Smooth muscle cell of the brain vasculature (primary cell): ENCODE results near the gene DEPP1.

Experiments used
- DNase-seq: peaks from one replicate; pipeline ENCODE4 v3.0.0-alpha.2; 2012; ENCODE audit warnings: low read depth, low spot score

Gene DEPP1

DNA sequence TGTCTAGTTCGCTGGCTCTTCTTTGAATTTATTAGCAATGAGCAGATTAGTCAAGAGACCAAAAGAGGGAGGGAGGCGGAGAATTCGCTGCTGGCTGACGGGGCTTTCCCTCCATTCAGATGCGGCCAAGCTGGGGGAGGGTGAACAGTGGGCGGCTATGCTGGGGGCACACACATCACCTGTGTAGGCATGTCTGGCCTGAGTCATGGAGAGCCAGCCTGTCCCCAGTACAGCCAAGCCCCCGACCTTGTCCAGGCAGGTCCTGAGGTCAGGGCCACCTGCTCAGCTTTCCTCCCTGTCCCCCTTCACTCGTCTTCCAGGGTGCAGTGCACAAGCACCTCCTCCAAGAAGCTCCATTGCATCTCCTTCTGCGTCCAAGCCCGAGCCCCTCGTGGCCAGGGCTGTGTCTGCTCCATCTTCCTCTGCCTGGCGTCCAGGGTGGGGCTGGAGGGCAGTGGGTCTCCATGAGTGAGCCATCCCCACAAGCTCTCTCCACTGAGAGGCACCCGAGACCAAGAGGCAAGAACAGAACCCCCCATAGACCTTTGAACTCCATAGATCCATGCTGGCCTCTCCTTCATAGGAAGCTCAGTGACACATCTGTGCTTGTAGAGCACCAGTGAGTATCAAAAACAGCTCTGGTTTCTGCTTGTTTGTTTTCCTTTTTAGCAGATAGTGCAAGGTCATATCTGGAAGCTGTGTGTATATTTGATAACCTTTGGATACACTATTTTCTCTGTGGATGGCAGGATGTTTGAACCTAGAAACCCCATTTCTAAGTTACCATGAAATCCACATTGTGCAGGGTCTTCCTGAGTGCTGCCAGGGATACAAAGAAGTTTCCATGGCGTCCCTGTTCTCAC, 1.9 kb upstream of the DEPP1 start:
- DNase-seq: no peak

DNA sequence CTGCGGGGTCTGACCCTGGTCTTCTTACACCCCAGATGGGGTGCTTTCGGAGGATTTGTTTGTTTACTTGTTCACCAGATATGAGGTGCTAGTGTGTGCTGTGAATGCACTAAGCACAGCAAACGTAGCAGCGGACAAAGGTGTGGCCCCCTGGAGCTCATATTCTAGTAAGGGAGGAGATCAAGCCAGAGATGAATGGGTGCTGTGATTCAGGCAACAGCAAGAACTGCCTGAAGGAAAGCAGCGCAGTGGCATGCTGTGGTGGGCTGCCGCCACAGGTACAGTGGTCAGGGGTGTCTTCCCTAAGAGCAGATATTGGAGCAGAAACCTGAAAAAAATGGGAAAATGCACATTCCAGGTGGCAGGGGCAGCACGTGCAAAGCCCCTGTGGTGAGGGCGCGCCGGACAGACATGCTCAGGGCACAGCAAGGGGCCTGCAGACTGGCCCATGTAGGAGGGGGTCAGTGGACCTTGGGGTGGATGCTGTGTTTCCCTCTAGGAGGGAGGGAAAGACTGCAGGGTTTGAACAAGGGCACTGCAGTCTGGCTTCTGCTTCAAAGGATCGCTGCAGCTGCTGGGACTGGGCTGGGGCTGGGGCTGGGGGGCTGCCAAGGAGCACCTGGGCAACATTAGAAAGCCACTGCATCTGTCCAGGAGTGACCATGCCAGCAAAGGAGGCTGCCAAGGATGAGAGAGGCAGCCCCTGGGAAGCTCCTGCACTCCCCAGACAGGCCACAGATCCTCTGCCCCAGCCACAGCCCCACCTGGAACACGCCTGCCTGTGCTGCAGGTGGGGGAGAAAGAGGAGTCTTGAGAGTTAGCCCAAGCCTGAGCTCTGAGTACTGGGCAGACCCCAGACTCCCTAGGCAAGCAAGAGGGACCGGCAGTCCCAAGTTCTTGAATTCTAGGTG, 927 bp upstream of the DEPP1 start:
- DNase-seq: no peak

DNA sequence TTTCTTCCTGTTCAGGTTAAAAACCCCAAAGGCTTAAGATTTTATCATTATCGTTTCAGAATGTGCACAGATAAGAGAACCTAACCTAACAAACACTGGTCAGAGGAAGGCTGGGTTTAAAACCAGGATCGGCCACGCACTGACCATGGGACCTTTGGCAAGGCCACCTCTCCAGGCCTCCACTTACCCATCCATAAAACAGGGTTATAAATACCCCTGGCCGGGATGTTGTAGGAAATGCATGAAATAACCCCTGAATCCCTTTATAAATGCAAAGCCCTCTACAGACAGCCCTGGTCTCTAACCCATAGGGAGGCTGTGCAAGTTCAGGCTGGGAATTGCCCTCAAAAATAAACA, 418 bp downstream of the DEPP1 start:
- DNase-seq: no peak

DNA sequence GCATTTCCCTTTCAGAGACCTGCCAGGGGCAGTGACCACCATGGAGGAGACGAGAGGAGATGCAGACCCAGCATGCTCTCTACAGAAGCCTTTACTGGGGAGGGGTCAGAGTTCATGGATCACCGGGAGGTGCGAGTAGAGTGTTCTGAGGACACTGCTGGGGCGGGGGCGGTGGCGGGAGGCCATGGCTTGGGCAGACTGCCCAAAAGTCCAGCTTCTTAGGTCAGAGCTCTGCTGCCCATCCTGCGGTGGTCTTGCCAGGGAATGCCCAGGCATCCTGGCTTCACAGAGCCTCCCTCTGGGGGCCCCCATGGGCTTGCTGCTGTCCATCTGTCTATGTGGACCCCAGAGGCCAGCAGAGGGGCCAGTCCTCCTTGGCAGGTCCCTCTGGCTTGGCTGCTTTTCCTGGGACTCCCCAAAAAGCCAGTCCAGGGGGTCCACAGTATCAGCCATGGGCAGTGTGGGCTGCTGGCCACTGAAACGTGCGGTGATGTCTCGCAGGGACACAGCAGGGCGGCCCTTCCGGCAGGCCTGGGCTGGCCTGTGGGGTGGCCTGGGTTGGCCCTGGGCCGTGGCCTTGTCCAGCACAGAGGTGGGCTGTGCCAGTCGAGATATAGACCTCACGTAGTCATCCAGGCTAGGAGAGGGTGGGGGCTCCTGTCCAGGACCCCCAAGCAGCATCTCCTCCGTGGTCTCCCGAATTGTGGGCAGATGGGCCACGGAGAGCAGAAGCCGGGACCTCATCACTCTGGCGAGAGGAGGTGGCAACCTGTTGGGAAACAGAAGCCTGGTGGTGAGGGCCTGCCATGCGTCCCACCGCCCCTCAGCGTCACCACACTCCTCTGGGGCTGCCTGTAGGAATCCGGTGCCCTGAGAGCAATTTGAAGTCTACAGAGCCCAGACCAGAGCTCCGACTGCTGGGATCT, 1.1 kb downstream of the DEPP1 start:
- no peak for DNase-seq

DNA sequence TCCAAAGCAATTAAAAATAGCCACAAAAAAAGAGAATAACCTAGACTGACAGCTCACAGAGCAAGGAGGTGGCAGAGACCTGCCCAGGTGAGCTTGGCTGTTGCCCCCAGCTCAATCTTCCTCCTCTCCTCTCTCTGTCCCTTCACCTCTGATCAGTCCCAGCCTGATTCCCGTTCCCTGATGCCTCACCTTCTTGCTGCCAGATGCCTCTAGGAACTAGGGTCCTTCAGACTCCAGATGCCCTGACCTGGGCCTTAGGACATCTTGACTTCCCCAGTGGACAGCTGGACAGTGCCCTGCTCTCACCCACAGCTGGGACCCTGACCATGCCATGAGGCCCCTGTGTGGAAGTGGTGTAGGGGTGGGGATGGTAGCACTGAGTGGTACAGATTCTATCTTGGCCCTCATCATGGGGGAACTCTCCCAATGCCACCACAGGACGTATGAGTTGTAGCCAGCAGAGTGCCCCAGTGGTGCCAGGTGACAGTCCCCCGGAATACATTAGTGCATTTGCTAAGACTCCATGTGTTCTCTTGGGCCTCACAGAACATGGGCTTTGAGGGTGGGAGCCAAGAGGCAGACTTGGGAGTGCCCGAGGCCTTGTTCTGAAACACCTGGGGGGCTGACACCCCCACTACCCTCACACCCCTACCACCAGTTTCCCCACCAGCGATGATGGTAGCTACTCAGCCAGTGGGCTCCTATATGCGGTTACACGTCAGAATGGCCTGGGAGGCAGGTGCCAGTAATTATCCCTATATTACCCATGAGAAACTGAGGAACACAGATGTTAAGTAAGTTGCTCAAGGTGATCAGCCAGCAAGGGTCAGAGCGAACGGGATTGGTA, 2.0 kb downstream of the DEPP1 start:
- no peak for DNase-seq

DNA sequence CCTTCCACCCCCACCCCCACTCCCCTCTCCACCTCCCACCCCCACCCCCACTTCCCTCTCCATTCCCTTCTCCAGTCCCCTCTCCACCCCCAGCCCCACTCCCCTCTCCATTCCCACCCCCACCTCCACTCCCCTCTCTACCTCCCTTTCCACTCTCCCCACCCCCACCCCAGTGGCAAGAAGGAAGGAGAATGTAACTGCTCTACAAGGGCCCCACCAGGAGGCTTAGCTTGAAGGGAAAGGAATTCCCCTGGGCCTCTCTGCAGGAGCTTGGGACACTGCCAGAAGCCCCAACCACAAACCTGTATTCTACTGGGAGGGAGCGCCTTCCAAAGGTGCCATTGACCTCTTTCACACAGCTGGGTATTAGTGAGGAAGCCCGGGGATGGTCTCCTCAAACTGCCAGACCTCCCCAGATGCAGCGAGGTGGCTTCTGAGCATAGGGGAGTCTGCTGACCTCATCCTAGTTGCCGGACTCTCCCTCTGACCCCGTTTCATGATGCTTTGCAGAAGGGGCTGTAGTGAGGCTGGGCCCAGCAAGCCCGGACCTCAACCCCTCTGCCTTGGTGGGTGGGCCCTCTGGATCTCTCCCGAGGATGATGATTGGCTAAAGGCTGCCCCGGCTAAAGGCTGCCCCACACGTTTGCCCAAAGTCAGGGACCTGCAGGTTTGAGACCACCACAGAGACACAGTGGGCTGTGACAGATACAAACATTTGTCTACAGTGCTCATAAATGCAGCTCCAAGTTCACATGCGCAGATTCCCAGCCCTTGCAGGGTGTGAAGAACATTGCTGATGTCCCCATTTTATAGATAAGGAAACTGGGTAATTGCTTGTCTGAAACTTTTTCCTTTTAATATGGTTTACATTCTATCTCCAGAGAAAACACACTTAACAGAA, 2.9 kb downstream of the DEPP1 start:
- no peak for DNase-seq

DNA sequence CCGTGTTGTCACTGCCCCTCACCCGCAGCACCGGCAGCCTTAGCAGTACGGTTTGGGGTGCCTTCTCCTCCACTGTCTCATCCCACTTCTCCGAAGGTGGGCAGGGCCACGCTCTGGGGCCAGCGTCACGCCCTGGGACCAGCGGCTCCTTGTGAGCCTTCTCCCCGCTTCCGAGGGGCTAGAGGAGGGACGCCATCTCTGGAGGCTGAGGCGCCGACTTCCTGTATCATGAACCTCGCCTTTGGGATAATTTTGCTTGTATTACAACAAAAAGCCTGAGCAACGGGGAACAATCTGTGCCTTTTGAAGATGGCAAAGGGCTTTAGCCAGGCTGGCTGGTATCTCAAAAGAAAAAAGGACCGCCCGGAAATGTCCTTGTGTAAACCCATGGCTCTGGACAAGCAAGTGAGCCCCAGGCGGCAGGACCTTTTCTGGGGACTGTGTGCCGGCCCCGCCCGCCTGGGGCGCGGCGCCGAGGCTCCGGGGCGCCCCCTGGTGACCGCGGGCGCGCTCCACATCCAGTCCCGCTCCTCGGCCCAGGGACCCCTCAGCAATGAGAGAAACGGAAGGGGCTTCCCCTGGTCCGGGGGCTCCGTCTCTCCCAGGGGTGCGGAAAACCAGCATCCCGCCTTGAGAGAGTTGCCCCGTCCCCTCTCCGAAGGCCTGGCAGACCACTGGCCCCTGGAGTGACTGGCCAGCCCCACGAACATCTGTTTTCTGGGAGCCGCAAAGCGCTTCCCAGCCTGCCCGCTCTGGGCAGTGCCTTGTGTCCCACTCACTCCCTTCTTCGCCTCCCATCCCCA, 3.8 kb downstream of the DEPP1 start:
- no peak for DNase-seq

DNA sequence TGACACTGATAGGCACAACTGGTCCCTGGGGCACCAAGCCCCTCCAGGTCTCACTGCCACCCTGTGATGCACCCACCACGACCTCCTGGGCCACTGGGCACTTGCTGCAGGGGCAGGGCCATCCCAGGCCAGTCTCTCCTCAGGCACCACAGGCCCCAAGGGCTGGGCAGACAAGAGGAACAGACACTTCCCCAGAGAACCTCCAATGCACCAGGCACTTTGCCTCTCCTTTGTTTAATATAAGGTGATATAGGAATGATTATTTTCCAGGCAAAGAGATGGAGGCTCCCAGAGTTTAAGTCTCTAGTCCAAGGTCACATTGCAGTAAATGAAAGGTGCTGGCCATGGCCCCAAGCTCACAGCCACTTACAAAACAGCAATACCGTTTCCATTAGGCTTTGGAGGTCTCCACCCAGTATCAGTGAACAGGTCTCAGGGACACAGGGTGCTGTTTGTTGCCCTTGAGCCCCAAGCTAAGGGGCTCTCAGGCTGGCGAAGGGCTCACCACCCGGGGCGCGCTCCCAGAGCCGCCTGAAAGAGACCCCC, 4.5 kb downstream of the DEPP1 start:
- DNase-seq: no peak

DNA sequence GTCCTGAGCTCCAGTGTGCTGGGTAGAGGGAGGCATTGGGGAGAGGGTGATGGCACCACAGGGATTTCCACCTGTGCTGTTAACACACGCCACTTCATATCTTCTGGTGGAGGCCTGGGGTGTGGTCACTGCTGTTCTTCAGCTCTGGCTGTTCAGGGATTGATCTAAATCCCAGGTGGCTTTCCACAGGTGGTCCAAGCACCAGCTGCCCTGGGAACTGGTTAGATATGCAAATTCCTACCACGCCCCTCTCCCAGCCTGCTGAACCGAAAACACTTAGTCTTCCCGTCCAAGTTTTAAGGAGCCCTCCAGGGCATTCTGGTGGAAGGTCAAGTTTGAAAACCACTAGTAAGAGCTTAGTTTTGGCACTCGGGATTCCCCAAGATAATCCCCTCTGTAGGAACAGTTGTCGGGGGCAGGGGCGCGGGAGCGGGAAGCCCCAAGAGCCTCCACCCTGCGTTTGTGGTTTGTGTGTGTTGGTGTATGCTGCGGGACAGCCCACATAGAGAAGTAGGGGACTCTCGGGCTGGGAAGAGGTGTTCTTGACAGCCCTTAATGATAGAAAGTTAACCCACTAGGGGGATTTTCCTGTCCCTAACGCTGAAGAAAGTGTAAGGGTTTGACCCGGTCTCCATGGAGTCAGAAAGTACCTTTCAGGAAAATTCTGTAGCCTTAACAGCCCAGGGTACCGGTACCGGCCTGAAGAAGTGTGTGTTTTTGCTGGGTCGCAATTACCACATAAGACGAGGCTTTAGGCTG, 5.1 kb downstream of the DEPP1 start:
- DNase-seq: no peak

DNA sequence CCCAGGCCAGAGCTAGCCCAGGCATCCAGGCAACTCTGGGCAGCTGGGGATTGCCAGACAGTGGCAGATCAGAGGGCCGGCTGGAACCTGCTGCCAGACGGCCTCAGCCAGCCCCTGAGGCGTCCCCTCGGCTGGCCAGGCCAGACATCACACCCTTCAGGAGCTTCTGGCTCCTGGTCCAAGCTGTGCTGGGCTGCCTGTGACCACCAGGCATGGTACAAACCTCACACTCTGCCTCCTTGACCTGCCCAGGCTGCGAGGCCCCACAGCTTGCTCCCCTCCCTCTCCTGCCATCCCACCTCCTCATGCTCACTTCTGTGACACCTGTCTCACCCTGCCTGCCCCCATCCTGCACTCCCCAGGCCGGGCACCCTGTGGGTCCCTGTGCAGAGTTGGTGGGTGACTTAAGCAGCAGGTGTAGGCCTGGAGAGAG, 5.7 kb downstream of the DEPP1 start:
- DNase-seq: no peak

DNA sequence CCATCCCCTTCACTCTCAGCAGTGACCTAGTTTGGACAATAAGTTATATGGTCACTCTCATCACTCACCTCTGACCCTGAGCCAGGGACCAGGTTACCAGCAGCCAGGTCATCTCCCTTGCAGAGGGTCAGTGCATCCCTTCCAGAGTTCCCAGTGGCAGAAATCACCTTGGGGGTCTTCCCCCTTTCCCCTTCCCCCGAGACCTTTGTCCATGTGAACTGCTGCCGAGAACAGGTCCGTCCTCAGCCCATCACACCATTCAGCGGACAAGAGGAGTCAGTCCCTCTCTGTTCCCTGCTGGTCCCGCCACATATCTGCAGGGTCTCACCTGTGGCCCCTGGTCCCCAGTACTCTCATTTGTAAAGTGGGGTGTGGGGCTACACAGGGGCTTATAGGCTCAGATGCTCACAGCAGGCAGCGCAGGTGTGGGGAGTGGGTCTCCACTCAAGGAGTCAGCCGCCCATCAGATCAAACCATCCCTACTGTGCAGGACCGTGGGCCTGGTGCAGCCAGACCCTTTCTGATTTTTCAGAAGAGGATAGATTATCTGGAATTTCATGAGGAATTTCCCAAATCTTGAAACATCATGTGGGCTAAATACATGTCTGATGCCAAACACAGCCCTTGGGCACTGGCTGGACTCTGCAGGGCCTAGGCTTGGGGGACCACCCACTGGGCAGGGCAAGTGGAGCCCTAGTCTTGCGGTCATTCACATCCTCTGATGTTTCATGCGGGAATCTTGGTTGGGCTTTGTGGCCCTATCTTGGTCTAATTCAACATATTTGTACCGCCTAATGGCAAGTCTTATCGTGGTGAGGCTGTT, 6.5 kb downstream of the DEPP1 start:
- no peak for DNase-seq

DNA sequence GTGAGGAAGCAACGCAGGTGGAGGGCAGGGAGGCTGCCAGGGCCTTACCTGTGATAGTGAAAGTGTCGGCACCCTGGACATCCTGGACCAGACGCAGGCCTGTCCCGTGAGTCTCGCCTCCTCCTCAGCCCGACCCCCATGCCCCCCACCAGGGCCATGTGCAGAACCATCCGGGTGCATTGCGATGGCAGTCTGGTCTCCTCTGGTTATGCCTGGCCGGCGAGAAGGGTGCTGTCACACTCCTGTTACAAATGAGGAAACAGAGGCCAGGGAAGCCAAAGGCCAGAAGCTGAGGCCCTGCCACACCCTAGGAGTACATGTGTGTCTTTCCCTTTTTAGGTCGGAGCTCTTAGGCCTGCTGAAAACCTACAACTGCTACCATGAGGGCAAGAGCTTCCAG, 7.2 kb downstream of the DEPP1 start:
- no peak for DNase-seq

DNA sequence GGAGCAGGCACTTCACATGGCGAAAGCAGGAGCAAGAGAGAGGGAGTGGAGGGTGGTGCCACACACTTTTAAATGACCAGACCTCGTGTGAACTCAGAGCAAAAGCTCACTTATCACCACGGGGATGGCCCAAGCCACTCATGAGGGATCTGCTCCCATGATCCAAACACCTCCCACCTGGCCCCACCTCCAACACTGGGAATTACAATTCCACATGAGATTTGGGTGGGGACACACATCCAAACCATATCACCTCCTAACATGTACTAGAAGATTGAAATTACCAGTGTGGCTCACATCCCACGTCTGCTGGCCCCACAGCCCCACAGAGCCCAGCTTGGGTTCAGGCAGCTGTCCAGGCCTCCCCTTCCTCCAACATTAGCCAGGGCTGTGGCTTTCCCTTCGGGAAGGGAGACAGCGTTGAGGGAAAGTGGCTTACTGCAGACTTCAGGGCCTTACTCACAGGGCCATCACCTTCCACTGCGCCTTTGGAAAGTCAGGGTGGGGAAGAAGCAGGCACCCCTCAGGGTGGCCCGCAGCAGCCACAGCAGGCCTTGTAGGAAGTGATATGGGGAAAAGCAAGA, 7.7 kb downstream of the DEPP1 start:
- no peak for DNase-seq

DNA sequence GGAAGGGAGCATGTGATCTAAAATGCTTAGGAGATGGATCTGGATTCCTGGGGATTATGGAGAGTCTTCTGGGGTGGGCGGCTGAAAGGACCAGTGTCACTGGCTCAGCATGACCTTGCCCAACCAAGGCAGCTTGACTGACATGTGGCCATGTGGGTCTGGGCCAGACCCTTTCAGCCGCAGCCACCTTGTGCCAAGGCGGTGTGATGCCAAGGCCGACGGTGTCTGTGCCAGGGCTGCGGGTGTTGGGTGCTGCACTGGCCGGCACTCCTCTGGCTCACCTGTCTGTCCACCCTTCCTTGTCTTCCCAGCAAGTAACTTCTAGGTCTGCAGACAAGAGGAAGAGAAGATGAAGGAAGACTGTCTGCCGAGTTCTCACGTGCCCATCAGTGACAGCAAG, 8.8 kb downstream of the DEPP1 start:
- no peak for DNase-seq

DNA sequence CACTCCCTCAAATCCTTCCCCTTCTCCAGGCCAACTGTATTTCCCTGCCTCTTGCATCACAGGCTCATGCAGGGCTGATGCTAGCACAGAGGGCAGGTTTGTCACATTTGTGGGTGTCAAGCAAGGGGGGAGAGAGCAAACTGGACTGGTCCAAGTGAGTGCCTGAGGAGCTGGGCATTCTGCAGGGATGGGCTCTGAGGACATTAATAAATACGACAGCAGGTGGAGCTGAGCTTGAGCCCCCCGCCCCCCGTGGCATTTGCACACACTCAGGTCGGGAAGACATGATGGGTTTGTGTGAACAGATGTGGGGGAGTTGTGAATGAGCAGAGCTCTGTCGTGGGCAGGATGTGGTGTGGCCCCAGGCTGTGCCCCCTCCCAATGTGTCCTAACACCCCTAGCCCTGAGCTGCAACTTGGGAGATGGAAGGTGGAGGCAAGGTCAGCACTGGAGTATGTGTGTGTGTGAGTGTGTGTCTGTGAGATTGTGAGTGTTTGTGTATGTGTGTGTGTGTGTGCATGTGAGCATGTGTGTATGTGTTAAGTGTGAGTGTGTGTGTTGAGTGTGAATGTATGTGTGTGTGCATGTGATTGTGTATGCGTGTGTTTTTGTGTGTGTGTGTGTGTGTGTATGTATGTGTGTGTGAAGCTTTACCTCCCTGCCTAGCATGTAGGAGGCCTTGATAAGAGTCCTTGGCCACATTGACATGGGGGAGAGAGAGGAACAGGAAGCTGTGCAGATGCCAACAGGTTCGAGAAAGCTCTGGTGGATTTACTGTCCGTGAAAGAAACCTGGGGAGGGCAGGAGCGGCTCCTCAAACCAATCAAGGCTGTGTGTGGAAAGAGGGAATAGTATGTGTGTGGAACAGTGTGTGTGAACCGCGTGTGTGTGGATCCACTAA, 9.9 kb downstream of the DEPP1 start:
- DNase-seq: no peak

DNA sequence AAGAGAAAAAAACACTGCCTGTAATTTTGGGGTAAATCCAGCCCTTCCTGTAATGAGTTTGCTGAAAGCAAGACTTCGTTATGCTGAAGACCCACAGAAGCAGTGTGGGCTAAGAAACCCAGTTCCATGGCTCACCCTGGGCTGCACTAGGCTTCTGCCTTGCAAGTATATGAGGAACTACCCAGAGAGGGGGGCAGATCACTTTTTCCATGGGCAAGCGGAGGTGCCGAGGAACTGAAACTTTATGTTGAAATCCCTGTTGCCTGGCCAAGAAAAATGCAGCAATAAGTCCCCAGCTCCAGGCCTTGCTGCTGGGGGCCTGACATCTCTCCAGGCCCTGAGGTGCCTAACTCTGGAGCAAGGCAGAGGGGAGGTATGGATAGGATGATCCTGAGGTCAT, 10.5 kb downstream of the DEPP1 start:
- no peak for DNase-seq
